IPS-20b (cell line): ENCODE data around the gene SLFN11.

ENCODE experiments used
- H3K27ac ChIP-seq: one replicate; pipeline ENCODE4 v1.5.1; 2013; ENCODE audit warnings: low read length
- H3K27me3 ChIP-seq: 2 replicates; pipeline ENCODE4 v1.6.1; 2013; ENCODE audit warnings: mild to moderate bottlenecking, low read length, inconsistent platforms; ENCODE audit not compliant: insufficient read depth
- H3K36me3 ChIP-seq: 2 replicates; pipeline ENCODE4 v1.6.1; 2013; ENCODE audit warnings: low read depth, mild to moderate bottlenecking, inconsistent platforms, low read length, moderate library complexity; ENCODE audit not compliant: insufficient read depth
- H3K4me1 ChIP-seq: 2 replicates; pipeline ENCODE4 v1.6.1; 2013; ENCODE audit warnings: mild to moderate bottlenecking, control low read depth, inconsistent platforms, low read length, moderate library complexity; ENCODE audit not compliant: insufficient read depth
- H3K4me3 ChIP-seq: 2 replicates; pipeline ENCODE4 v1.5.1; 2013; ENCODE audit warnings: mild to moderate bottlenecking, low read length, inconsistent platforms
- H3K9ac ChIP-seq: 2 replicates; pipeline ENCODE4 v1.6.1; 2013; ENCODE audit warnings: low read depth, mild to moderate bottlenecking, inconsistent platforms, low read length, moderate library complexity
- H3K9me3 ChIP-seq: 2 replicates; pipeline ENCODE4 v1.6.1; 2013; ENCODE audit warnings: mild to moderate bottlenecking, low read depth, low read length, inconsistent platforms; ENCODE audit not compliant: insufficient read depth

Gene SLFN11

GRCh38 chr17:35377706-35378105 lies 4.3 kb upstream of the SLFN11 start:
- H3K27ac ChIP-seq, result no peak overlapping the region
- no peak overlapping the region for H3K9ac ChIP-seq
- H3K36me3 ChIP-seq, result no peaks in the 10 kb centered on the region
- peaks cover 52% of the 10 kb centered on the region for H3K27me3 ChIP-seq
- no peak overlapping the region for H3K4me3 ChIP-seq
- no peaks in the 10 kb centered on the region for H3K9me3 ChIP-seq
- no peaks in the 10 kb centered on the region for H3K4me1 ChIP-seq

GRCh38 chr17:35377068-35377467 lies 3.6 kb upstream of the SLFN11 start:
- Histone ChIP-seq H3K9me3 (no peaks in the 10 kb centered on the region), H3K27me3 (peaks cover 58% of the 10 kb centered on the region), H3K4me1 (no peaks in the 10 kb centered on the region), H3K36me3 (no peaks in the 10 kb centered on the region), H3K4me3 (no peak overlapping the region), H3K27ac (no peak overlapping the region), H3K9ac (no peak overlapping the region)

GRCh38 chr17:35376245-35376644 lies 2.8 kb upstream of the SLFN11 start:
- Histone ChIP-seq H3K36me3 (no peaks in the 10 kb centered on the region), H3K9ac (no peak overlapping the region), H3K4me3 (no peak overlapping the region), H3K4me1 (no peaks in the 10 kb centered on the region), H3K9me3 (no peaks in the 10 kb centered on the region), H3K27me3 (peaks cover 66% of the 10 kb centered on the region), H3K27ac (no peak overlapping the region)

- H3K27ac ChIP-seq, result no peak overlapping the region
- no peaks in the 10 kb centered on the region for H3K9me3 ChIP-seq
- no peak overlapping the region for H3K9ac ChIP-seq
- no peaks in the 10 kb centered on the region for H3K36me3 ChIP-seq
- H3K4me3 ChIP-seq, result peak overlapping the region; percentile 70; the same call in 1 of the 2 replicates
- H3K4me1 ChIP-seq, result no peaks in the 10 kb centered on the region
- H3K27me3 ChIP-seq, result peaks cover 78% of the 10 kb centered on the region
These were observed 1.4 kb upstream of the SLFN11 start for GRCh38 chr17:35374766-35375344.

GRCh38 chr17:35373984-35374765 lies 754 bp upstream of the SLFN11 start:
- H3K4me3 ChIP-seq, result peak overlapping the region; percentile 70
- H3K36me3 ChIP-seq, result no peaks in the 10 kb centered on the region
- peaks cover 80% of the 10 kb centered on the region for H3K27me3 ChIP-seq
- no peaks in the 10 kb centered on the region for H3K4me1 ChIP-seq
- no peak overlapping the region for H3K27ac ChIP-seq
- no peak overlapping the region for H3K9ac ChIP-seq
- no peaks in the 10 kb centered on the region for H3K9me3 ChIP-seq

- Histone ChIP-seq H3K36me3 (no peaks in the 10 kb centered on the region), H3K4me1 (no peaks in the 10 kb centered on the region), H3K9me3 (no peaks in the 10 kb centered on the region), H3K9ac (no peak overlapping the region), H3K27me3 (peaks cover 90% of the 10 kb centered on the region), H3K27ac (no peak overlapping the region), H3K4me3 (peak overlapping the region; percentile 70)
These were observed 431 bp downstream of the SLFN11 start for GRCh38 chr17:35372846-35373533.

- H3K9me3 ChIP-seq, result no peaks in the 10 kb centered on the region
- peaks cover 79% of the 10 kb centered on the region for H3K27me3 ChIP-seq
- no peak overlapping the region for H3K9ac ChIP-seq
- H3K27ac ChIP-seq, result no peak overlapping the region
- no peak overlapping the region for H3K4me3 ChIP-seq
- no peaks in the 10 kb centered on the region for H3K4me1 ChIP-seq
- H3K36me3 ChIP-seq, result no peaks in the 10 kb centered on the region
These were observed 1.5 kb downstream of the SLFN11 start for GRCh38 chr17:35371934-35372333.

- Histone ChIP-seq H3K9me3 (no peaks in the 10 kb centered on the region), H3K4me3 (no peak overlapping the region), H3K9ac (no peak overlapping the region), H3K27ac (no peak overlapping the region), H3K27me3 (peaks cover 63% of the 10 kb centered on the region), H3K36me3 (no peaks in the 10 kb centered on the region), H3K4me1 (no peaks in the 10 kb centered on the region)
These were observed 5.2 kb downstream of the SLFN11 start for GRCh38 chr17:35368081-35368830.

GRCh38 chr17:35361027-35361426 lies 12.4 kb downstream of the SLFN11 start:
- no peaks in the 10 kb centered on the region for H3K36me3 ChIP-seq
- H3K27me3 ChIP-seq, result peaks cover 30% of the 10 kb centered on the region
- H3K27ac ChIP-seq, result no peak overlapping the region
- H3K4me1 ChIP-seq, result no peaks in the 10 kb centered on the region
- no peak overlapping the region for H3K4me3 ChIP-seq
- H3K9me3 ChIP-seq, result no peaks in the 10 kb centered on the region
- H3K9ac ChIP-seq, result no peak overlapping the region

- peaks cover 23% of the 10 kb centered on the region for H3K27me3 ChIP-seq
- no peak overlapping the region for H3K27ac ChIP-seq
- H3K9ac ChIP-seq, result no peak overlapping the region
- H3K4me1 ChIP-seq, result no peaks in the 10 kb centered on the region
- H3K36me3 ChIP-seq, result no peaks in the 10 kb centered on the region
- H3K4me3 ChIP-seq, result no peak overlapping the region
- no peaks in the 10 kb centered on the region for H3K9me3 ChIP-seq
These were observed 14.0 kb downstream of the SLFN11 start for GRCh38 chr17:35359398-35359797.

GRCh38 chr17:35352284-35352683 lies 21.1 kb downstream of the SLFN11 start:
- H3K36me3 ChIP-seq, result no peaks in the 10 kb centered on the region
- H3K9me3 ChIP-seq, result no peaks in the 10 kb centered on the region
- peaks cover 10% of the 10 kb centered on the region; the same call in 1 of the 2 replicates for H3K27me3 ChIP-seq
- H3K4me1 ChIP-seq, result 0 out of 2 replicates have a peak, but pooled peaks cover 4% of the 10 kb centered on the region
- H3K9ac ChIP-seq, result no peak overlapping the region
- H3K4me3 ChIP-seq, result no peak overlapping the region
- no peak overlapping the region for H3K27ac ChIP-seq
